ENCODE results near the gene LETM1. TPM values are rescaled to one million over a fixed set of nuclear protein-coding genes. Genes with fewer than 3 reads are reported as not detected.

The LETM1 gene
- total and polyA plus RNA-seq, 2 of the 8 experiments (the other 6 are each of a cell fraction or from before 2014, with no cell fraction given) = 19.8 to 50.1 TPM

GRCh38 chr4:1851575-1852410 lies 4.2 kb downstream of the LETM1 start:
- ChIA-PET POLR2A (ENCODE audit: partially characterized antibody) (interaction anchor here (1.3 kb wide), 1 partner anchor 58 kb away, joined by 6 read pairs; no protein-coding TSS in a partner anchor), CTCF (ENCODE audit: partially characterized antibody) (interaction anchor here (0.7 to 6.0 kb wide), 8 partner anchors 9 to 159 kb away, joined by 3 to 35 read pairs (median 4); no protein-coding TSS in a partner anchor)
- H4K91ac ChIP-seq (replicated peaks; ENCODE audit: insufficient read length, low read length) = no peak overlapping the region
- no peak overlapping the region for H4K5ac ChIP-seq (ENCODE audit: insufficient read length, low read depth, low read length)
- H2BK5ac ChIP-seq (ENCODE audit: low read depth, low read length) = no peak overlapping the region
- H3K4me3 ChIP-seq (ENCODE audit: extremely low read depth in 1 of 4, insufficient read depth in 2 of 4, low read depth in 3 of 4, low read length in 4 of 4) = no peak overlapping the region
- no peak overlapping the region for H3K9ac ChIP-seq (replicated peaks in 1 of 4; ENCODE audit: extremely low read depth in 1 of 4, low read depth in 3 of 4, low read length in 3 of 4)
- no peak overlapping the region for H3K18ac ChIP-seq (ENCODE audit: extremely low read depth, low read length)
- no peak overlapping the region for H2BK12ac ChIP-seq (ENCODE audit: low read depth, low read length)
- no peak for FAIRE-seq
- peaks cover 11% of the 10 kb centered on the region for H3K23me2 ChIP-seq (ENCODE audit: low read depth, low read length)
- H3K14ac ChIP-seq (ENCODE audit: insufficient read length) = no peak overlapping the region
- peaks cover 0 to 3% (median 0%) of the 10 kb centered on the region in 4 experiments; a peak in 1 of 8 replicates for H3K36me3 ChIP-seq (ENCODE audit: control insufficient read depth in 2 of 4, insufficient read depth in 4 of 4, low read length in 3 of 4)
- peaks cover 0 to 8% (median 5%) of the 10 kb centered on the region in 4 experiments; a peak in 4 of 7 replicates for H3K4me1 ChIP-seq (replicated peaks in 1 of 4; ENCODE audit: control insufficient read depth in 3 of 4, insufficient read depth in 4 of 4, low read length in 3 of 4)
- H3K27ac ChIP-seq (ENCODE audit: low read depth, low read length) = no peak overlapping the region
- H3K56ac ChIP-seq (replicated peaks; ENCODE audit: insufficient read length, low read depth, low read length) = no peak overlapping the region
- H3K4ac ChIP-seq (replicated peaks; ENCODE audit: insufficient read length, low read depth, low read length) = no peak overlapping the region
- H4K8ac ChIP-seq (ENCODE audit: extremely low read depth, insufficient read depth, low read length) = no peak overlapping the region; the same call in 1 of the 2 replicates
- no peak overlapping the region for H2AK5ac ChIP-seq (ENCODE audit: low read depth, low read length)
- H3K79me2 ChIP-seq (ENCODE audit: control insufficient read depth in 1 of 2, insufficient read depth in 2 of 2, low read length in 2 of 2) = peaks cover 0 to 30% of the 10 kb centered on the region in 2 experiments; a peak in 3 of 4 replicates
- peaks cover 20% of the 10 kb centered on the region for H3K79me1 ChIP-seq (ENCODE audit: low read depth, low read length)
- H2BK120ac ChIP-seq (replicated peaks; ENCODE audit: low read depth, low read length) = no peak overlapping the region
- no peak overlapping the region for H2BK20ac ChIP-seq (ENCODE audit: low read length)
- no peaks in the 10 kb centered on the region for H3K9me3 ChIP-seq (ENCODE audit: insufficient read depth in 2 of 2, low read depth in 1 of 2, low read length in 1 of 2)
- no peak overlapping the region for H2BK15ac ChIP-seq (ENCODE audit: low read length)
- no peak for DNase-seq (ENCODE audit: low read depth in 1 of 2, low spot score in 2 of 2)
- peaks cover 0 to 8% (median 4%) of the 10 kb centered on the region in 4 experiments; a peak in 5 of 7 replicates for H3K27me3 ChIP-seq (replicated peaks in 1 of 4; ENCODE audit: control insufficient read depth in 3 of 4, extremely low read depth in 1 of 4, insufficient read depth in 3 of 4, low read length in 3 of 4)
- WGBS, 2 experiments (ENCODE audit: extremely low coverage in 1 of 2, insufficient coverage in 1 of 2, insufficient read length in 1 of 2, insufficient replicate concordance in 2 of 2, low coverage in 1 of 2, low lambda C conversion rate in 2 of 2, missing lambda C conversion rate in 1 of 2) = 88% methylated on average over 16 of the region's 16 CpGs; no CpG with 5 or more reads in 1 of the 2 experiments
- H2AFZ ChIP-seq (ENCODE audit: low read length) = no peak overlapping the region
- H4K20me1 ChIP-seq (replicated peaks in 1 of 2; ENCODE audit: control insufficient read depth in 1 of 2, insufficient read depth in 2 of 2, low read length in 2 of 2) = peaks cover 14 to 19% of the 10 kb centered on the region in 2 experiments
- no peak overlapping the region for H3K23ac ChIP-seq (ENCODE audit: insufficient read length)
- H3K4me2 ChIP-seq (ENCODE audit: insufficient read depth in 1 of 2, low read depth in 2 of 2, low read length in 2 of 2) = no peak overlapping the region
- TF ChIP-seq RNF2 (IDR thresholded peaks at IDR 0.05; ENCODE audit: borderline replicate concordance, low read depth, low read length, missing control alignments, poor library complexity, severe bottlenecking) (no peak), BACH1 (IDR thresholded peaks at IDR 0.05; ENCODE audit: low read length) (no peak)
